Cardiac fibroblast (primary cell): ENCODE results near the gene TDRD10.

Source experiments
- DNase-seq, 2 donors: peaks; one replicate each; pipeline versions ENCODE4 v3.0.0 to v3.0.0-alpha.2; 2010; ENCODE audit warnings: low read depth in 2 of 2
- H3K4me3 ChIP-seq, 2 donors: replicated peaks in 1 of 2; 1 replicate in 1 of 2; 2 replicates in 1 of 2; pipeline ENCODE4 v1.5.1; 2011; ENCODE audit warnings: low read depth in 2 of 2, low read length in 2 of 2, mild to moderate bottlenecking in 2 of 2, moderate library complexity in 1 of 2
- CTCF ChIP-seq: IDR thresholded peaks from one replicate; pipeline ENCODE4 v1.5.1; 2011; ENCODE audit warnings: low read depth, mild to moderate bottlenecking, low read length, inconsistent platforms

The TDRD10 gene

DNA sequence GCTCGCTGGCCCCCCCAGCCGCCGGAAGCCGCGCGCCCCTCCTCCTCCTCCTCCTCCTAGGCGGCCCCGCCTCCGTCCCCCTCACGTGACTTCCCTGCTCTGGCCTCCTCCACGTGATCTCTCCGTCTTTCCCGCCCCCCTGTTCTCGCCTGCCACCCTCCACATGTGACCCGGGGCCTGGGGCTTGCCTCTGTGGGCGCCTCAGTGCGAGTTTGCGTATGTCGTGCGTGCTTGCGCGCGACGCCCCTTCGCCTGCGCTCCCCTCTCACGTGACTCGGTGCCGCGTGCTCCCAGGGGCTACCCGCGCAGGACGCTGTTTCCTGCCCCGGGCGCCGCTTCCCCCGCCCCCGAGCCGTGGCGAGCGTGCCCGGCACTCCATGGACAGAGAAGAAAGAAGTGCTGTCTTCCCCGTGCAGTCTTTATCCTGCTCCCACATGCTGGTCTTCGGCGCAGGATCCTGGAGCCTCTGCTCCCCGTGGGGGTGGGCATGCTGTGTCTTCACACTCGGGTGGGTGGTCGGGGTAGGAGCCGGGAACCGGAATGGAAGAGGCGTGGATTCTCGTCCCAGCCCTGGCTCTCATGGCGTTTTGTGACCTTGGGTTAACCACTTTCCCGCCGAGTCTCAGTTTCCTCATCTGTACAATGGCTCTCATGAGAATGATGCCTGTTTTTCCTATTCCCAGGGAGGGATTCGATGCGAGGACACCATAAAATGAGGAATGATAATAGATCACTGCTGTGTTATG is 56.9 kb downstream of the TDRD10 start:
- peak overlapping the region; percentile 59 to 83 for H3K4me3 ChIP-seq
- no peak for TF ChIP-seq CTCF
- peak; percentile 98 to 100 for DNase-seq

DNA sequence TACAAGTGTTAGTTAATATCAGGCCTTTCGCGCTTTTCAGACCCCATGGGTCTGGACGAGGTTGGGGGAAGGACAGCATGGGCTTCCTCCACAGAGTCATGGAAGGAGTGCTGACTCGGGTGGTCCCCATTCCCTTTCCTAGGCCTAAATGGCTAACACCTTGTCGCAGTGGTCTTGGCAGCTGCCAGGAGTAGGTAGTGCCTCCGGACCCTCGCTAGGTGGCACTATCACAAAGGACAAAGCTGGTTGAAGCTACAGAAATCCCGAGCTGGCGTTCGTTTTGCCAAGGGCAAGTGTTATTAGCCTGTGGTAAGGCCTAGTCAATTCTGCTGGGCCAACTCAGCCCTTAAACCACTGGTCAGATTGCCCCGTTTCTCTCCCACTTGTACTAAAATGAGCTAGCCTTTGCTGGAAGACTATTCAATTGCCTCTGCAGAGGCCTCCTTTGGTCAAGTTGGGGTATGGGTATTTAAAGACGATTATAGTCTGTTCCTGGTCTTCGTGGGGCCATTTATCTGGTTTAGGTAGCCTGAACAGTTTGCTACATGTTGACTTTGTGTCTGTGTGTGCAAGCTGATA is 57.5 kb downstream of the TDRD10 start:
- peak; percentile 95 to 96 for DNase-seq
- peak overlapping the region; percentile 59 to 83 for H3K4me3 ChIP-seq
- TF ChIP-seq CTCF = peak; percentile 89

GRCh38 chr1:154565876-154566275 is 63.9 kb downstream of the TDRD10 start:
- H3K4me3 ChIP-seq = no peak overlapping the region
- DNase-seq = no peak
- no peak for TF ChIP-seq CTCF

DNA sequence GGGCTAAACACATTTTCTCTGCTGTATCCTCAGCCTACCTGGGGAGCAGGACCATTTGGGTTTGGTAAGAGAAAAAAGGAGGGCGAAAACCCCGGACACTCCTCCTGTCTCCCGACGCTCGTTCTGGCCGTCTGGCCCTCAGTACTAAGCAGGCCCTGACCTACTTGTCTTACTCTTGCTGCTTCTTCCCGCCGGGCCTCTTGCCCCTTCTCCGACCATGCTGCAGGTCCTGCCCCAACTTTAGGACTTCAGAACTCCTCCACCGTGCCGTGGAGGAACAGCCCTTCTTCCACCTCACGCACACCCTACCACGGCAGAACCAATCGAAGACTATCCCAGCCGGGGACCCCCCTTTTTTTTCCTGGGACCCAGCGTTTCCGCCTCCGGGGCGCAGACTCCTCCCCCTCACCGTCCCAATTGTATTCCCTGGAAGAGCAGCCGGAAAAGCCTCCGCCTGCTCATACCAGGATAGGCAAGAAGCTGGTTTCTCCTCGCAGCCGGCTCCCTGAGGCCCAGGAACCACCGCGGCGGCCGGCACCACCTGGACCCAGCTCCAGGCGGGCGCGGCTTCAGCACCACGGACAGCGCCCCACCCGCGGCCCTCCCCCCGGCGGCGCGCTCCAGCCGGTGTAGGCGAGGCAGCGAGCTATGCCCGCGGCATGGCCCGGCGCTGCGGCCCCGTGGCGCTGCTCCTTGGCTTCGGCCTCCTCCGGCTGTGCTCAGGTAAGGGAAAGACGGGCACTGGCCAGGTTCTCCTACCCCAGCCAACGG is 65.6 kb downstream of the TDRD10 start, which contains the start of gene CHRNB2:
TSS of gene CHRNB2 (plus strand) at position 393 of the 771 bp plus-strand sequence. CDS start at position 660, 267 bp downstream.
- peak within 1 kb of the TSS in 1 of 2 donors; percentile 26 for H3K4me3 ChIP-seq
- DNase-seq = peak; percentile 31 to 57
- no peak for TF ChIP-seq CTCF

GRCh38 chr1:154568157-154568815 is 66.3 kb downstream of the TDRD10 start:
- H3K4me3 ChIP-seq = peak overlapping the region in 1 of 2 donors; percentile 26
- TF ChIP-seq CTCF = no peak
- DNase-seq = no peak

DNA sequence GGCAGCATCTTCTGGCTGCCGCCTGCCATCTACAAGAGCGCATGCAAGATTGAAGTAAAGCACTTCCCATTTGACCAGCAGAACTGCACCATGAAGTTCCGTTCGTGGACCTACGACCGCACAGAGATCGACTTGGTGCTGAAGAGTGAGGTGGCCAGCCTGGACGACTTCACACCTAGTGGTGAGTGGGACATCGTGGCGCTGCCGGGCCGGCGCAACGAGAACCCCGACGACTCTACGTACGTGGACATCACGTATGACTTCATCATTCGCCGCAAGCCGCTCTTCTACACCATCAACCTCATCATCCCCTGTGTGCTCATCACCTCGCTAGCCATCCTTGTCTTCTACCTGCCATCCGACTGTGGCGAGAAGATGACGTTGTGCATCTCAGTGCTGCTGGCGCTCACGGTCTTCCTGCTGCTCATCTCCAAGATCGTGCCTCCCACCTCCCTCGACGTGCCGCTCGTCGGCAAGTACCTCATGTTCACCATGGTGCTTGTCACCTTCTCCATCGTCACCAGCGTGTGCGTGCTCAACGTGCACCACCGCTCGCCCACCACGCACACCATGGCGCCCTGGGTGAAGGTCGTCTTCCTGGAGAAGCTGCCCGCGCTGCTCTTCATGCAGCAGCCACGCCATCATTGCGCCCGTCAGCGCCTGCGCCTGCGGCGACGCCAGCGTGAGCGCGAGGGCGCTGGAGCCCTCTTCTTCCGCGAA is 69.4 kb downstream of the TDRD10 start:
- TF ChIP-seq CTCF = no peak
- H3K4me3 ChIP-seq = no peak overlapping the region
- DNase-seq = no peak
